ENCODE data around the gene OR2AK2. TPM values are rescaled to one million over a fixed set of nuclear protein-coding genes. Genes with fewer than 3 reads are reported as not detected.

OR2AK2 gene
- total and polyA plus RNA-seq, 2 of the 8 experiments (the other 6 are each of a cell fraction or from before 2014, with no cell fraction given): not detected

DNA sequence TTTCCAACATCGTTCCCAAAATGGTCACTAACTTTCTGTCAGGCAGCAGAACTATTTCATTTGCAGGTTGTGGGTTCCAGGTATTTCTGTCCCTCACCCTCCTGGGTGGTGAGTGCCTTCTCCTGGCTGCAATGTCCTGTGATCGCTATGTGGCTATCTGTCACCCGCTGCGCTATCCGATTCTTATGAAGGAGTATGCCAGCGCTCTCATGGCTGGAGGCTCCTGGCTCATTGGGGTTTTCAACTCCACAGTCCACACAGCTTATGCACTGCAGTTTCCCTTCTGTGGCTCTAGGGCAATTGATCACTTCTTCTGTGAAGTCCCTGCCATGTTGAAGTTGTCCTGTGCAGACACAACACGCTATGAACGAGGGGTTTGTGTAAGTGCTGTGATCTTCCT, 31.0 kb upstream of the OR2AK2 start:
- no peak overlapping the region for H3K4me3 ChIP-seq (ENCODE audit: extremely low read depth in 1 of 4, insufficient read depth in 2 of 4, low read depth in 3 of 4, low read length in 4 of 4)
- no peaks in the 10 kb centered on the region for H3K4me1 ChIP-seq (replicated peaks in 1 of 4; ENCODE audit: control insufficient read depth in 3 of 4, insufficient read depth in 4 of 4, low read length in 3 of 4)
- no peaks in the 10 kb centered on the region for H3K27me3 ChIP-seq (replicated peaks in 1 of 4; ENCODE audit: control insufficient read depth in 3 of 4, extremely low read depth in 1 of 4, insufficient read depth in 3 of 4, low read length in 3 of 4)
- no peak overlapping the region for H2BK15ac ChIP-seq (ENCODE audit: low read length)
- no peak overlapping the region for H2BK12ac ChIP-seq (ENCODE audit: low read depth, low read length)
- H2BK120ac ChIP-seq (replicated peaks; ENCODE audit: low read depth, low read length): no peak overlapping the region
- H4K20me1 ChIP-seq (replicated peaks in 1 of 2; ENCODE audit: control insufficient read depth in 1 of 2, insufficient read depth in 2 of 2, low read length in 2 of 2): no peaks in the 10 kb centered on the region
- no peaks in the 10 kb centered on the region for H3K79me2 ChIP-seq (ENCODE audit: control insufficient read depth in 1 of 2, insufficient read depth in 2 of 2, low read length in 2 of 2)
- no peak overlapping the region for H3K4me2 ChIP-seq (ENCODE audit: insufficient read depth in 1 of 2, low read depth in 2 of 2, low read length in 2 of 2)
- H2AFZ ChIP-seq (ENCODE audit: low read length): no peak overlapping the region
- no peak overlapping the region for H3K4ac ChIP-seq (replicated peaks; ENCODE audit: insufficient read length, low read depth, low read length)
- H3K56ac ChIP-seq (replicated peaks; ENCODE audit: insufficient read length, low read depth, low read length): no peak overlapping the region
- FAIRE-seq (no peak), DNase-seq (ENCODE audit: low read depth in 1 of 2, low spot score in 2 of 2) (no peak)
- H2AK5ac ChIP-seq (ENCODE audit: low read depth, low read length): no peak overlapping the region
- H3K27ac ChIP-seq (ENCODE audit: low read depth, low read length): no peak overlapping the region
- H3K14ac ChIP-seq (ENCODE audit: insufficient read length): no peak overlapping the region
- H2BK5ac ChIP-seq (ENCODE audit: low read depth, low read length): no peak overlapping the region
- H3K18ac ChIP-seq (ENCODE audit: extremely low read depth, low read length): no peak overlapping the region
- H4K5ac ChIP-seq (ENCODE audit: insufficient read length, low read depth, low read length): no peak overlapping the region
- H3K9ac ChIP-seq (replicated peaks in 1 of 4; ENCODE audit: extremely low read depth in 1 of 4, low read depth in 3 of 4, low read length in 3 of 4): no peak overlapping the region
- H3K9me3 ChIP-seq (ENCODE audit: insufficient read depth in 2 of 2, low read depth in 1 of 2, low read length in 1 of 2): peaks cover 59 to 63% of the 10 kb centered on the region in 2 experiments
- no peak overlapping the region for H4K8ac ChIP-seq (ENCODE audit: extremely low read depth, insufficient read depth, low read length)
- no peak overlapping the region for H2BK20ac ChIP-seq (ENCODE audit: low read length)
- no peaks in the 10 kb centered on the region for H3K23me2 ChIP-seq (ENCODE audit: low read depth, low read length)
- ChIA-PET CTCF (ENCODE audit: partially characterized antibody) (no interaction called here), POLR2A (ENCODE audit: partially characterized antibody) (no interaction called here)
- H4K91ac ChIP-seq (replicated peaks; ENCODE audit: insufficient read length, low read length): no peak overlapping the region
- H3K36me3 ChIP-seq (ENCODE audit: control insufficient read depth in 2 of 4, insufficient read depth in 4 of 4, low read length in 3 of 4): no peaks in the 10 kb centered on the region
- H3K23ac ChIP-seq (ENCODE audit: insufficient read length): no peak overlapping the region
- WGBS, 2 experiments (ENCODE audit: extremely low coverage in 1 of 2, insufficient coverage in 1 of 2, insufficient read length in 1 of 2, insufficient replicate concordance in 2 of 2, low coverage in 1 of 2, low lambda C conversion rate in 2 of 2, missing lambda C conversion rate in 1 of 2): 91% methylated on average over 8 of the region's 8 CpGs; no CpG with 5 or more reads in 1 of the 2 experiments
- H3K79me1 ChIP-seq (ENCODE audit: low read depth, low read length): no peaks in the 10 kb centered on the region
- no peak for TF ChIP-seq KDM1A (IDR thresholded peaks at IDR 0.05; ENCODE audit: borderline replicate concordance, low read length)
- no peak for TF ChIP-seq EZH2 (IDR thresholded peaks at IDR 0.05; ENCODE audit: low read depth, low read length, severe bottlenecking)
- TF ChIP-seq, protein P1, sequence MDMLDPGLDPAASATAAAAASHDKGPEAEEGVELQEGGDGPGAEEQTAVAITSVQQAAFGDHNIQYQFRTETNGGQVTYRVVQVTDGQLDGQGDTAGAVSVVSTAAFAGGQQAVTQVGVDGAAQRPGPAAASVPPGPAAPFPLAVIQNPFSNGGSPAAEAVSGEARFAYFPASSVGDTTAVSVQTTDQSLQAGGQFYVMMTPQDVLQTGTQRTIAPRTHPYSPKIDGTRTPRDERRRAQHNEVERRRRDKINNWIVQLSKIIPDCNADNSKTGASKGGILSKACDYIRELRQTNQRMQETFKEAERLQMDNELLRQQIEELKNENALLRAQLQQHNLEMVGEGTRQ (IDR thresholded peaks at IDR 0.05; ENCODE audit: low read length): no peak
- TF ChIP-seq HDAC6 (IDR thresholded peaks at IDR 0.05; ENCODE audit: low read depth, low read length): no peak
- TF ChIP-seq BCL11A (IDR thresholded peaks at IDR 0.05; ENCODE audit: low read depth in 2 of 2, low read length in 2 of 2): no peak
- TF ChIP-seq ATF3 (IDR thresholded peaks at IDR 0.05; ENCODE audit: insufficient read depth, low read depth, low read length): no peak
- TF ChIP-seq BRCA1 (IDR thresholded peaks at IDR 0.05; ENCODE audit: low read depth, low read length): no peak
- TF ChIP-seq CBX5 (IDR thresholded peaks at IDR 0.05; ENCODE audit: low read depth, low read length): no peak
- TF ChIP-seq NRF1 (IDR thresholded peaks at IDR 0.05; ENCODE audit: low read depth, low read length): no peak
